Measurements from ENCODE around the gene RPAP3.
A peak's percentile ranks its signal among the peaks of the same experiment; 100 is the strongest.
"Not testable (repeated sequence)": the region's sequence is repeated elsewhere in the genome, so short reads cannot be mapped to it uniquely, and the experiment has no call there.

RPAP3 gene

GRCh38 chr12:47698055-47698454, 7.8 kb downstream of the RPAP3 start:
- H3K4me3 ChIP-seq (replicated peaks; ENCODE audit: low read depth, low read length): no peak overlapping the region
- TF ChIP-seq CTCF (IDR thresholded peaks at IDR 0.05; ENCODE audit: low read length, missing control alignments): no peak

GRCh38 chr12:47689215-47689614, 16.6 kb downstream of the RPAP3 start:
- no peak for TF ChIP-seq CTCF (IDR thresholded peaks at IDR 0.05; ENCODE audit: low read length, missing control alignments)
- no peak overlapping the region for H3K4me3 ChIP-seq (replicated peaks; ENCODE audit: low read depth, low read length)
- DNase-seq (ENCODE audit: low read depth): no peak

More at GRCh38 chr12:47698055-47698454, 7.8 kb downstream of the RPAP3 start:
- DNase-seq (ENCODE audit: low read depth): no peak

GRCh38 chr12:47687636-47688035, 18.2 kb downstream of the RPAP3 start:
- DNase-seq (ENCODE audit: low read depth): no peak
- no peak for TF ChIP-seq CTCF (IDR thresholded peaks at IDR 0.05; ENCODE audit: low read length, missing control alignments)
- H3K4me3 ChIP-seq (replicated peaks; ENCODE audit: low read depth, low read length): no peak overlapping the region

GRCh38 chr12:47686645-47687240, 19.1 kb downstream of the RPAP3 start:
- peak; percentile 74 for DNase-seq (ENCODE audit: low read depth)
- peak; percentile 86 for TF ChIP-seq CTCF (IDR thresholded peaks at IDR 0.05; ENCODE audit: low read length, missing control alignments)
- no peak overlapping the region for H3K4me3 ChIP-seq (replicated peaks; ENCODE audit: low read depth, low read length)

GRCh38 chr12:47679785-47680184, 26.0 kb downstream of the RPAP3 start:
- no peak for DNase-seq (ENCODE audit: low read depth)
- TF ChIP-seq CTCF (IDR thresholded peaks at IDR 0.05; ENCODE audit: low read length, missing control alignments): no peak
- H3K4me3 ChIP-seq (replicated peaks; ENCODE audit: low read depth, low read length): no peak overlapping the region

GRCh38 chr12:47672068-47672467, 33.8 kb downstream of the RPAP3 start:
- no peak for TF ChIP-seq CTCF (IDR thresholded peaks at IDR 0.05; ENCODE audit: low read length, missing control alignments)
- H3K4me3 ChIP-seq (replicated peaks; ENCODE audit: low read depth, low read length): no peak overlapping the region
- DNase-seq (ENCODE audit: low read depth): no peak

GRCh38 chr12:47667935-47668334, 37.9 kb downstream of the RPAP3 start:
- DNase-seq (ENCODE audit: low read depth): not testable (repeated sequence)

More at GRCh38 chr12:47667935-47668334, 37.9 kb downstream of the RPAP3 start:
- H3K4me3 ChIP-seq (replicated peaks; ENCODE audit: low read depth, low read length): not testable (repeated sequence)
